HG03565 (cell line): ENCODE measurements around the gene SERPINA7.
"Not testable (repeated sequence)": the region's sequence is repeated elsewhere in the genome, so short reads cannot be mapped to it uniquely, and the experiment has no call there.

ENCODE experiments used
- ATAC-seq: cut with Tn5 transposase; IDR thresholded peaks from one replicate; pipeline ENCODE4 v1.9.1; 2021; ENCODE audit warnings: mild to moderate bottlenecking, moderate library complexity; ENCODE audit not compliant: unreplicated experiment

The SERPINA7 gene

GRCh38 chrX:106038625-106039024 lies at the start of gene SERPINA7:
Gene SERPINA7 (minus strand): TSS chrX:106038727. CDS start chrX:106037058, 1,669 bp downstream.
- no peak for ATAC-seq

- ATAC-seq, result no peak
Observed at GRCh38 chrX:106069048-106069447, 30.5 kb upstream of the SERPINA7 start.

GRCh38 chrX:106050054-106050453 lies 11.5 kb upstream of the SERPINA7 start:
- no peak for ATAC-seq

GRCh38 chrX:106042296-106042695 lies 3.8 kb upstream of the SERPINA7 start:
- no peak for ATAC-seq

- no peak for ATAC-seq
Observed at GRCh38 chrX:106040861-106041260, 2.3 kb upstream of the SERPINA7 start.

- no peak for ATAC-seq
Observed at GRCh38 chrX:106039920-106040319, 1.4 kb upstream of the SERPINA7 start.

- no peak for ATAC-seq
Observed at GRCh38 chrX:106037835-106038473, 573 bp downstream of the SERPINA7 start.

GRCh38 chrX:106036716-106037115 lies 1.8 kb downstream of the SERPINA7 start:
- no peak for ATAC-seq

- ATAC-seq, result no peak
Observed at GRCh38 chrX:106035064-106035463, 3.5 kb downstream of the SERPINA7 start.

- ATAC-seq, result no peak
Observed at GRCh38 chrX:106023947-106024346, 14.6 kb downstream of the SERPINA7 start.

GRCh38 chrX:106022238-106022637 lies 16.3 kb downstream of the SERPINA7 start:
- ATAC-seq, result no peak

GRCh38 chrX:106014119-106014775 lies 24.3 kb downstream of the SERPINA7 start:
- ATAC-seq, result no peak

- no peak for ATAC-seq
Observed at GRCh38 chrX:106009145-106009544, 29.4 kb downstream of the SERPINA7 start.

- ATAC-seq, result no peak
Observed at GRCh38 chrX:106007815-106008214, 30.7 kb downstream of the SERPINA7 start.

GRCh38 chrX:106005684-106006083 lies 32.8 kb downstream of the SERPINA7 start:
- no peak for ATAC-seq

- ATAC-seq, result not testable (repeated sequence)
Observed at GRCh38 chrX:106000609-106001008, 37.9 kb downstream of the SERPINA7 start.

- no peak for ATAC-seq
Observed at GRCh38 chrX:106000203-106000602, 38.3 kb downstream of the SERPINA7 start.

- ATAC-seq, result no peak
Observed at GRCh38 chrX:105999294-105999693, 39.2 kb downstream of the SERPINA7 start.

GRCh38 chrX:105988487-105988886 lies 50.0 kb downstream of the SERPINA7 start:
- ATAC-seq, result not testable (repeated sequence)
